GM19239 (cell line): ENCODE results near the gene UGT1A6.

Source experiments
- DNase-seq: peaks from one replicate; pipeline ENCODE4 v3.0.0; 2011; ENCODE audit warnings: low spot score; ENCODE audit not compliant: insufficient read length
- FAIRE-seq: peaks from 2 replicates; lab custom pipeline; 2011; peaks lifted over from hg19 to GRCh38; lab: Jason Lieb, UNC

The UGT1A6 gene

DNA sequence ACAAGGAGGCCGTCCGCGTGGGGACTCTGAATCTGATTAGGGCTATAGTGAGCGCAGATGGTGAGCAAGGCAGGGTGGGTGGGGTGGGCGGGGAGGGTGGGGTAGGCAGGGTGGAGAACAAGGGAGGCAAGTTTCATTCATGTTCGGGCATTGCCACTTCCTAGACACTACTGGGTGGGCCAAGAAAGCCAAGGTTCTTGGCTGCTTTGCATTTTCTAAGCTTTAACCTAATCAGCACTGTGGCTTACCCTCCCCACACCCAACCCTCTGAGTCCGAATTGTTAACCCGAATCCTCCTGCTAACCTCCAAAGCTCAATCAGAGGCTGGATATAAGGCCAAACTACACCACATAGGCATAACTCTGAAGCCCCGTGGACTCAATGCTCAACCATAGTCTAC, 103.6 kb downstream of the UGT1A6 start:
- FAIRE-seq (no peak), DNase-seq (no peak)

DNA sequence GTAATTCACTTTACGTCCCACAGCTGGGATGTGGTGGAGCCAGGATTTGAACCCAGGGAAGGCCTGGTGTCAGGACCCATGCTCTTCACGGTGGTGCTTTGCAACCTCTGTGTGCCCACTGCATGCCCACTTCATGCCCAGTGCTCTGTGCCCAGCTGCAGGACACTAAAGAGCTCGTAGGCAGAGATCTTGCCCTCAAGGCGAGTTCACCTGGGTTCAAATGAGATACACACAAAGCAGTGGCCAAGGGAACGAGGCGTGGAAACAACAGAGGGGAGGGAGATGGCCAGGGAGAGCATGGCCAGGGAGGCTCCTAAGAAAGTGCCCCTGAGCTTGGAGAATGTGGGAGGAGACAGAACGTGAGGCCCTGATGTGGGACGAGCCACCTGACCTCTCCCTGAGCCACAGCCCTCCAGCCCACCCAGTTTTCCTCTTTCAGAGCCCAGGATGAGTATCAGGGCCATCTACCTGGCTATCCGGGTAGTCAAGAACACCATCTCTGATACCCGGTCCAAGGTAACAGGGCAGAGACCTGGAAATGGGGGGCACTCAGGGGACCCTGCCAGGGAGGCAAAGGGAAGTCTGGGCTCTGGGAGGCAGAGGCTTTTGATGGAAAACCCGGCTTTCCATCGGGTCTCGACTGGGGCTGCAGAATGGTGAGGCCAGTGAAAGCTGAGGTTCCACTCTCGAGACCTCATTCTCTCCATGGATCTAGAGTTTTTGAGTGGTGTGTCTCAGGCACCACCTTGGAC, 105.8 kb downstream of the UGT1A6 start:
- no peak for FAIRE-seq
- no peak for DNase-seq

DNA sequence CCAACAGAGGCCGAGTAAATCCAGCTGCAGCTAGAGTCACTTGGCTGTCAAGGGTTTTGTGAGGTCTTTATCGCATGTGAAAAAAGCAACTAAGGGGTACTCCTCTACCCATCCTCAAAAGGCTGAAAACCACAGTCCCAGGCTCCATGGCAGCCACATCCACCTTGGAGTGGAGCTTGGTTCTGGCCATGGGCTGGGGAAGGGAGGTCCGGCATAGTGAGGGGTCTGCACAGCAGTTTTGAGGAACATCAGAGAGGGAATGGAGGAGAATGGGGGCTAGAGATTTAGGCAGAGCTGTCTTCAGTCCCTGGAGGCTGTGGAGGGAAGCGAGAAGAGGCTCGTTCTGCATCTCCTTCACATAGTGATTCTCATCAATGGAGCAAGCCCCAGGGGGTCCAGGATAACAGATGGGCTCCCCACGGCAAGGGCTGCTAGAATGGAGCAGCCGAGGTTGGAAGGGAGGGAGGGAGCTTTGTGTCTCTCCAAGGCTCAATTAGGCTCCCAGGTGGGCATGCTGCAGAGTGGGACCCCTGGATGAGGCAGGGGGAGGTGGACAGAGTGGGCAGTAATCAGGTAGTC, 106.5 kb downstream of the UGT1A6 start:
- no peak for FAIRE-seq
- no peak for DNase-seq

DNA sequence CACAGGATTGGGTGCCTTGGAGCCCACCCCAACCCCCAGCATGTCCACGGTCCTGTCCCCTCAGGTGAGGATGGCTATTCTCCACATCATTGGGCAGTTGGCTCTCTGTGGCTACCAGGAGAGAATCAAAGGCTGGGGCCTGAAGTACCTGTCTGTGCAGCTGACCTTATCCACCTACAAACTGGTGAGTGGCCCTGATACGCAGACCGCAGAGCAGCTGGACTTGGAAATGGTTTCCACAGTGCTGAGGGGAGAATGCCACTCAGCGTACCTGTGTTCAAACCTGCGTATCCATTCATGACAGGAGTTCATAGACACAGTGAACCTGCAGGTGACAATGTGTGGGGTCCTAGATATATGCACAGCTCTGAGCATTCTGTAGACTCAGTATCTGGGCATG, 107.0 kb downstream of the UGT1A6 start:
- DNase-seq (no peak), FAIRE-seq (no peak)

DNA sequence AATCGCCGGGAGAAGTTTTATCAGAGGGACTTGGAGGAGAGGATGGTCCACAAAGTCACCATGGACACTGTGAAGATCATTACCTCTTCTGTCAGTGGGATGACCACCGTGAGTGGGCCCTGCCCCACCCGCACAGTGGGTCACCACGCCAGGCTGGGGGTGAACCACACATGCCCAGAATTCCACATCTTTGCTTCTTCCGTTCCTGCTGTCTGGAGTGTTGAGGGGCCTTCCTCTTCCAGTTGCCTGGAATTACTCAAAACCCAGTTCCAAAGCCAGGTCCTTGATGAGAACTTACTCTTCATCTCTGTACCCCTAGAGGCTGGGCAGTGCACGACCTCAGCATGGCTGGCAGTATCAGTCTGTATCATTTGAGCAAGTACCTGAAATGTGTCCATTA, 107.5 kb downstream of the UGT1A6 start:
- FAIRE-seq (no peak), DNase-seq (no peak)

DNA sequence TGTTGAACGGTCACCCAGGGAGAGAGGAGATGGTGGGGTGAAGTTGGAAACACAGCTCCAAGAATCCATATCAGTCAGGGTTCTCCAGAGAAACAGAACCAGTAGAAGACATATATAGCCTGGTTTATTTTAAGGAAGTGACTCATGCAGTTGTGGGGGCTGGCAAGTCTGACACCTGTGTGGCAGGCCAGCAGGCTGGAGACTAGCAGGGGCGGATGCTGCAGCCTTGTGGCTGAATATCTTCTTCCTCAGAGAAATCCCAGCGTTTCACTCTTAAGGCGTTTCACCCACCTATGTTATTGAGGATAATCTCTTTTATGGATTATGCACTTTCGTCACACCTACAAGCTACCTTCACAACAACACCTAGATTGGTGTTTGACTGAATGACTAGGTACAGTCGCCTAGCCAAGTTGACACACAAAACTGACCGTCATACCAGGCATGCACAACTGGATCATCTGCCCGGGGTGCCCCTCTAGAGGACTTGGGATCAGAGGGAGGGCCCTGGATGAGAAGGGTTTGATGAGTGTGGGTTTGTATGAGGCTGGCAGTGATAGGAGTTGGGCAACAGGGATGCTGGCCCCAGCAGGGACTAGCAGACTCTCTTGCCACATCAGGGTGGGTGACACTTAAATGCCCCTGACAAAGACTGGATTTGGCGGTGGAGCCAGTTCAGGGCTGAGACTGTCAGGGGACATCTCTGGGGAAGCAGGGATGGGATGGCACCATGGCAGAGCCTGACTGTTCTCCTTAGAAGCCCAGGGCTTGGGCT, 108.9 kb downstream of the UGT1A6 start:
- DNase-seq = no peak

DNA sequence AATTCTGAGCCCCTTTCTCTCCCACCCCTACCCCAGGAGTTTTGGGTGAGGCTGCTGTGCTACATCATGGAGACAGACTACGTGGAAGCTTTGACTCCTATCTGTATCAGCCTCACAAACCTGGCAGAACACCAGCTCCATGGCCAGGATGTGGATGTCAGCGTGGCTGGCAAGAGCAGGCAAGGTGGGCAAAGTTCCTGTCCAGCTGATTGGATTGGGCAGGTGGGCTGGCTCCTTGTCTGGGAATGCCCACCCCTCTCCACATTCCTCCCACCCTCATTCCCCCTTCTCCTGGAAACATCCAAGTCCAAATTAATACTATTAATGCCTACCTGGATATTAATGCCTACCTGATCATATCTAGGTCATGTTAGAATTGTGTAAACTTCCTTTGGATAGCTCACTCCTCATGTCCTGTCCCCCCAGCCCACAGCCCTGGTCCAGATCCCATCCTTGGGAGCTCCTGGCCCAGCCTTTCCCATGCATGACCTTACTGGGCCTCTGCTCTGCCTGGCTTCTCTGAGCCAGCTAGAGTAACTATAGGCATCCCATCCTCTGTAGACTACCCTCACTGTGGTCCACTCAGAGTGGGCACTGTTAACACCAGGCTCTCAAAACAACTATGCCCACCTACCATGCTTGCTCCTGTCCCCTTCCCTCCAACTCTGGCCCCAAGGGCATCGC, 109.6 kb downstream of the UGT1A6 start:
- DNase-seq (no peak), FAIRE-seq (no peak)

More for the DNA sequence above, 108.9 kb downstream of the UGT1A6 start:
- no peak for FAIRE-seq

DNA sequence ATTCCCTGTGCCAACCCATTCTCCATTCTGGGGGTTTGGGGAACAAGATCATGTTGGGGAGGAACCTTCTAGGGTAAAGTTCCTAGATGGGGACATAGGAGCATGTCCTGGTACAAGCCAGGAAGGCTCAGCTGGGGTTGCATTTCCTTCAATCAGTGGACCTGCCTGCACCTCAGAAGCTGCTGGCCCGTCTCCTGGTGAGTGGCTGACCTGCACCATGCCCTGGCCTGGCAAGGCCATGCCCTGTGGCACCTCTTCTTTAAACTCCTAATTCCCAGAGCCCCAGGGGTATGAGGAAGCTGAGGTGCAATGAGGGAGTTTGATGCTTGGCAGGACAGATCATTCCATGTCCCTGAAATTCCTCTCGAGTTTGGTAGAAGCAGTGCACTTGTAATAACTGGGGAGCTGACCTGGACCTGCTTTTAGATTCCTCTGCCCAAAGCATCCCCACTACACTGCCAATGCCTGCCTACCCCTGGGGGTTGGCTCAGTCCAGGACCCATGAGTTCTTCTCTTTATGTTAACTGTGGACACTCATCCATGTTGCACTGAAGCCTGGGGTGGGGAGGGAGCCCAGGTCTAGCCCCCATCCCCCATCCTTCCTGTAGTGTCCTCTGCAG, 110.7 kb downstream of the UGT1A6 start:
- FAIRE-seq (no peak), DNase-seq (no peak)

DNA sequence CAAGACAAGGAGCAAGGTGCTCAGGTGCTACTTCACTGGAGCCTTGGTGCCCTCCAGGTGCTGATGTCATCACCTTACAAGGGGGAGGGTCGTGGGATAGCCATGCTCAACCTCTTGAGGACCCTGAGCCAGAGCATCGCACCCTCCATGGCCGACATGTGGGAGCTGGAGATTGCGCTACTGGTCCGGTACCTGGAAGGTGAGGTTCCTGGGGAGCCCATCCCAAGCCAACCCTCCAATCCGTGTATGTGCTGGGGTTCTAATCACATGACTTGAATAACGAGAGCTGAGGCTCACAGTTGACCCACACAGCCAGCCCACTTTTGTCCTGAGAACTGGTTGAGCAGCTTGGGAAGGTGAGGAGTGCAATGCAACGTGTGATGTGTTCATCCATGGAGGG, 111.3 kb downstream of the UGT1A6 start:
- DNase-seq (no peak), FAIRE-seq (no peak)

DNA sequence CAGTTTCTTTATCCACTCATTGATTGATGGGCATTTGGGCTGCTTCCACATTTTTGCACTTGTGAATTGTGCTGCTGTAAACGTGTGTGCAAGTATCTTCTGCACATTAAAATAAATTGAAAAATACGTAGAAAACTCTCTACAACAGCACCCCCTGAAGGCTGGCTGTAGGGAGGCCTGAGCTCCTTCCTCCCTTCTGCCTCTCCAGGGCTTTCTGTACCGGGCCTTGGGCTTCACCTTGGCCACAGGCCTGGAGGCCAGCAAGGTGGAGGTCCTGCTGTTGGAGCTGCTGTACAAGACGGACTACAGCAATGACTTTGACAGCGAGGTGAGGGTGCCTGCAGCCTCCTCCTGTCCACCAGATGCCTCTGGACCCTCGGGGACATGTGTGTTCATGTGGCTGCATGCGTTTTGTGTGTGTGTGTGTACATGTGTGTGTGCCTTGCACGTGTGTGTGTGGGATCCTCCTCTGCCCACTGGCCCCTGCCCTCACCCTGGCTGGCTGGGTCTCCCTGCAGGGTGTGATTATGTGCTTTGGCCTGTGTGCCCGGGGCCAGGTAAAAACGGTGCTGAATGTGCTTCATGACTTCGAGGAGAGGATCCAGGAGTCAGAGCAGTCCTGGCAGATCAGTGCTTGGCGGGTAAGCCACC, 114.7 kb downstream of the UGT1A6 start:
- no peak for DNase-seq
- no peak for FAIRE-seq

DNA sequence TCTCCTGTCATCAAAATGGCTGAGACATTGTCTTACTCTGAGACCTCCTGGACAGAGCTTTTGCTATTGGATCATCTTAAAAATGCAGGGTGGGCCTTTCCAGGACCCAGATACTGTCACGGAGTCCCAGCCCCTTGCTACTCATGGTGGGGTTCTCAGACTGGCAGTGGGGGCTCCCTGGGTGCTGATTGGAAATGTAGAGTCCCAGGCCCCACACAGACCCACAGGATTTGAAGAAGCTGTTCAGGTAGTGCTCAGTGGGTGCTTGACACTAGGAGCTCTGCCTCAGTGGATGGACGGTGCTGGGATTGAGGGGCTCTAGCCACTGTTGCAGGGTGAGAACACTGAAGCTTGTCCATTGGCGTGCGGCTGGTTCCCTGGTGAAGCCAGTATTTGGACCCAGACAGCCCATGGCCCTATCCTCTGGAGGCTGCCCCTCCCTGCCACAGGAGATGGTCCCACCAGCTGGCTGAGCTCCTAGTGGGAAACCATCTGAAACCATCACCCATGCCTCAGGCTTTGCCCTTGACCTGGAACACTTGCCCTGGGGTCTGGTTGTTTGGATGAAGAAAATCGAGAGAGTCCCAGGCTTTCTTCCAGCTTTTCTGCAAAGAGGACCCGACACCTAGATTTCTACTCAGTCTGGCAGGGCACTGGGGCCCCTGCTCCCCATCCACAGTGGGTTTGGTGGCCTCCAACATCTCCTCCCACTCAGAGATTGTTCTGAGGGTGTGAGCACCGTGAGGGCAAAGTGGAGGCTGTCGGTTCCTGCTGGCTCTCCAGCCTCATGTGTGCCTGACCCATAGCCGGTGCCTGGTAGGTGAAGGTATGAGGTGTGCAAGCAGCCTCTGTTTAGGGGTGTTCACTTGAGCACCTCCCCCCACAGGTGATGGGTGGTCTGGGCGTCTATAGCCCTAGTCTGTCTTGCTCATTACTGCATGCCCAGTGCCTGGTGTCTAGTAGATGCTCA, 115.6 kb downstream of the UGT1A6 start:
- DNase-seq (no peak), FAIRE-seq (no peak)

DNA sequence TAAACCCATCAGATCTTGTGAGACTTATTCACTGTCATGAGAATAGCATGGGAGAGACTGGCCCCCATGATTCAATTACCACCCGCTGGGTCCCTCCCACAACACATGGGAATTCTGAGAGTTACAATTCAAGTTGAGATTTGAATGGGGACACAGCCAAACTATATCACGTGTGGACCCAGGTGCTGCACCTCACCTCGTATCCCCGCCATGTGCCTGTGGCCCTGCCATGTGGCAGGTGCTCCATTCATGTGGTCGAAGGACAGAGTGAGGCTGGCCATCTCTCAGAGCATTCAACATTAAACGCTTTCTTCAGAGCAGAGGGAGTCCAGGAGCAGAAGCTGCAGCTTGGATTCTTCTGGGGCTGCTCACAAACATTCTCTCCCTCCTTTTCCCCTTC, 117.7 kb downstream of the UGT1A6 start:
- FAIRE-seq = no peak

DNA sequence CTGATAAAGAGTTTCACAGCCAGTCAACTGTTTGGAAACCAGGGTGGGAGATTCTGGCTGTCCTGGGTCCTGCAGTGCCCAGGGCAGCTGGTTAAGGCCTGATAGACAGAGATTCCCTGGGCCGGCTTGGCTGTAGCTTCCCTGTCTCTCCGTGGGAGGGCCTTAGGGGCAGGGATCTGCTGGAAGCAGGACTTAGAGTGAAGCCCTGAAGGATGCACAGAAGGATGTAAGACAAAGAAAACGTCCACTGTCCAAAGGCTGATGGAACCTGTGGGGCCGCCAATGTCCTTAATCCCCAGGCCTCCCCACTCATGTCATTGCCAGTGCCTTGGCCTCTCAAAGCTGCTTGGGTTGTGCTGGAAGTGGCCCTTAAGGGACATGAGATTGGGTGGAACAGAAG, 118.4 kb downstream of the UGT1A6 start:
- no peak for FAIRE-seq

More for the DNA sequence above, 117.7 kb downstream of the UGT1A6 start:
- DNase-seq = no peak

DNA sequence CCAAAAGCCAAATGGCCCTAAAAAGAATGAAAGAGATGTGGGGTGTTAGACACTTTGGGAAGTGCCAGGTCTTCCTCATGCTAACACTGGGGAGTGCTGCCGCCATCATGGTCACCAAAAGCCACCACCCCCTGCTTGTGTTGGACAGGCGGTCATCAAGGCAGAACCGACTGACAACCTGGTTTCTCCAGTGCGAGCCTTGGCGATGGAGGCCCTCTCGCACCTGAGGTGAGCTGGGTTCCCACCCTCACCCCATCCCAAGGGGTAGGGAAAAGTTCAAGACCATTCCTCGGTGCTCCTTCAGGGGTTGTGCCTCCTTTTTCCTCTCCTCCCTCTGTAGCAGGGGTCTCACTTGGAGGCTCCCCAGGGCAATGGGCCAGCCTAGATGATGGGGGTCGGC, 119.0 kb downstream of the UGT1A6 start:
- FAIRE-seq = no peak
- no peak for DNase-seq

More for the DNA sequence above, 118.4 kb downstream of the UGT1A6 start:
- DNase-seq = no peak

DNA sequence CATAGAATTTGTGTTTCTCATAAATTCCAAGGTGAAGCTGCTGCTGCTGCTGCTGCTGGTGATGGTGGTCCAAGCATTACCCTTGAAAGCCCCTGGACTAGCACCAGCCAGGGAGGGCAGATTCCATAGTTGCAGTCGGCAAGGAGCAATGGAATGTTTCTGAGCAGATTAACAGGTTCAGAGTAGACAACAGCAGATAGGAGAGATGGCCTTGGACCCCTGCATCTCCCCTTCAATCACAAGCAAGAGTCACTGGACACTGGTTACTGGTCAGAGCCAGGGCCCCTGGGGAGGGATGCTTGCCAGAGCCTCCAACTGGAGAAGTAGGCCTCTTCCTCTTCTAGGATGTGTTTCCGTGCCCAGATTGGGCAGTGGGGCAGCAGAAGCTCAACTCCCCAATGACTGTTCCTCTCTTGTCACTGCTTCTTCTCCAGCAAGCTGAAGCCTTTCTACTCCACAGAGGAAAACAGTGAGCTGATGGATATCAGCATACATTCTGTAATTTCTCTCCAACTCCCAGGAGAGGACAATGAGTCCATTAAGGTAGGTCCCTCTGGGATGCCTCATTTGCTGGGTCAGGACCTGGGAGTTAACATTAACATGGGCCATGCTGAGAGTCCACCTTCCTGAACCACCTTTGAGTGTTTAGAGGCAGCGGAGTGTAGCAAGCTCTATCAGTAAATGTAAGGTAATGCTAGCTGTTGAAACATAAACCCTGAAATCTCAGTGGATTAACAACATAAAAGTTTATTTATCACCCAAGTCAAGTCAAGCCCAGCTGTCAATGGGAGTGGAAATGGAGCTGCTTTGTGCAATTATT, 120.8 kb downstream of the UGT1A6 start:
- DNase-seq = no peak
- no peak for FAIRE-seq

DNA sequence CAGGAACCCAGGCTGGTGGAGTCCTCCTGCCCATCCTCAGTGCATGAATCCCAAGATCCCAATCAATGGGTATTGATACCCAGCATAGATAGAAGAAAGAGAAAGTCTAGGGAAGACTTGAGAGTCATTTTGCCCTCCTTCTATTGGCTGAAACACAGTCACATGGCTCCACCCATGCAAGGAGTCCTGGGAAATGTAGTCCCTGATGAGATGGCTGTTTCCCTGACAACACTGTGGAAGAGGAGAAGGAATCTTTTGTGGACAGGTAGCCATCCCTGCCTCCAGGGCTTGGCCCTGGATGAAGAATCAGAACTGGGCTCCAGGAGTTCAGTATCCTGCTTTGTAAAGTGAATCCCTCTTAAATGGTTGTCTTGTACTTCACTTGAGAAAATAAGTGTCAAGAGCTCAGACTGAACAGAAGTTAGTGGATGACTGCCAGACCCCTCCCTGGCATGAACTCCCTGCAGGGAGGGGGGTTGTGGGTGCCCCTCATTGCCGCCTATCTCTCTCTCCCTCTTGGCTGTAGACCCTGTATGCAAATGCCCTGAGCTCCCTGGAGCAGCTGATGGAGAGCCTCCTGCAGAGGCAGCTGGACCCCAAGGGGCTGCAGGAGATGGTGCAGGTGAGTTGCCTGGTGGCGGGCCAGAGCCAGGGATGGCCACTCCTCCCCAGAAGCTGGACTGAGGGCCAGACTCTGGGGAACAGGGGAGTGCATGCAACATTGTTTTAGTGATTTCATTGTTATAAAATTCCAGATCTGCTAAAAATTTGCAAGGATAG, 121.6 kb downstream of the UGT1A6 start:
- FAIRE-seq = no peak
- DNase-seq = no peak

DNA sequence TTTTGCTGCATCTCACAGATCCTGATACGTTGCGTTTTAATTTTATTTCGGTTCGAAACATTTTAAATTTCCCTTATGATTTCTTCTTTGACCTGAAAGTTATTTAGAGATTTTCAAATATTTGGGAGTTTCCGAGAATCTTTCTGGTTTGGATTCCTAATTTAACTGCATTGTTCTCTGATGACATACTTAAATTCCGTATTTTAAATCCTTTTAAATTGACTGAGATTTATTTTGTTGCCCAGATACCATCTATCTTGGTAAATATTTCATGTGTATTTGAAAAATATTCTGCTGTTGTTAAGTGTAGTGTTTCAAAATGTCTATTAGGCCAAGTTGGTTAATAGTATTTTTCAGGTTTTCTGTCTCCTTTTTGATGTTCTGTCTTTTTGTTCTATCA, 123.2 kb downstream of the UGT1A6 start:
- no peak for FAIRE-seq
- DNase-seq = no peak
